COLO668 (cell line): Measurements from ENCODE around the gene POT1.

ENCODE experiments used
- DNase-seq: peaks from one replicate; lab custom pipeline; 2025; ENCODE audit not compliant: unreplicated experiment; lab: John Stamatoyannopoulos, UW

POT1 gene

GRCh38 chr7:124775422-124775821 is 154.2 kb downstream of the POT1 start:
- DNase-seq: no peak

GRCh38 chr7:124773938-124774337 is 155.7 kb downstream of the POT1 start:
- DNase-seq: no peak

GRCh38 chr7:124773339-124773738 is 156.3 kb downstream of the POT1 start:
- DNase-seq: no peak
